A549 (cell line): ENCODE results near the gene CPLANE2. TPM values are rescaled to one million over a fixed set of nuclear protein-coding genes. Genes with fewer than 3 reads are reported as not detected.
"Not testable (repeated sequence)": the region's sequence is repeated elsewhere in the genome, so short reads cannot be mapped to it uniquely, and the experiment has no call there.

Experiments
- ATAC-seq, 2 experiments: fragments of 200-7000 bp in 1 of 2; fragments of >200 bp in 1 of 2; cut with Nextera tagmentation in 1 of 2; cut with Tn5 transposase in 1 of 2; 3 replicates each; pipeline versions ENCODE4 v1.8.0 to v1.9.1; 2018 to 2020; ENCODE audit warnings: mild to moderate bottlenecking in 1 of 2, moderate library complexity in 1 of 2
- CTCF ChIA-PET: fragments of 300-600 bp; sonication (Branson Sonifier 250); formaldehyde crosslinking; extraction: SDS; loops from one replicate; lab custom pipeline; 2021; ENCODE audit warnings: antibody characterized with exemption, inconsistent platforms; lab: Yijun Ruan, JAX
- POLR2A ChIA-PET: fragments of 350-600 bp; formaldehyde crosslinking; extraction: SDS; loops from one replicate; lab custom pipeline; 2021; ENCODE audit warnings: antibody characterized with exemption, inconsistent platforms; lab: Yijun Ruan, JAX
- DNase-seq, 2 experiments: peaks; one replicate each; pipeline versions ENCODE4 v3.0.0 to v3.0.0-alpha.2; 2011 to 2016; ENCODE audit warnings: low read depth in 1 of 2, low spot score in 1 of 2
- FAIRE-seq: peaks from 2 replicates; lab custom pipeline; 2011; peaks lifted over from hg19 to GRCh38; lab: Jason Lieb, UNC
- H3K27ac ChIP-seq, 2 experiments: fragments of >200 bp; sonication (Bioruptor Twin); formaldehyde crosslinking; 3 replicates each; pipeline ENCODE4 v1.5.1; 2016 to 2017
- H3K4me1 ChIP-seq: fragments of >200 bp; sonication (Bioruptor Twin); formaldehyde crosslinking; 3 replicates; pipeline ENCODE4 v1.6.1; 2016
- H3K4me2 ChIP-seq: fragments of >200 bp; sonication (Bioruptor Twin); formaldehyde crosslinking; 3 replicates; pipeline ENCODE4 v1.6.1; 2016
- H3K4me3 ChIP-seq: fragments of >200 bp; sonication (Bioruptor Twin); formaldehyde crosslinking; 3 replicates; pipeline ENCODE4 v1.5.1; 2016
- H3K9me3 ChIP-seq: fragments of >200 bp; sonication (Bioruptor Twin); formaldehyde crosslinking; 3 replicates; pipeline ENCODE4 v1.6.1; 2016
- CBX2 ChIP-seq: fragments of 200-600 bp; sonication (generic); IDR thresholded peaks from 2 replicates; pipeline ENCODE4 v1.6.1; 2016; ENCODE audit warnings: low read depth, mild to moderate bottlenecking, borderline replicate concordance
- EHF ChIP-seq: fragments of 250-450 bp; sonication (Bioruptor Pico); IDR thresholded peaks from 2 replicates; pipeline ENCODE4 v1.5.0; 2020; ENCODE audit warnings: mild to moderate bottlenecking
- EHMT2 ChIP-seq: fragments of 200-600 bp; sonication (generic); IDR thresholded peaks from 2 replicates; pipeline ENCODE4 v1.6.1; 2016; ENCODE audit warnings: antibody characterized with exemption, low read depth, mild to moderate bottlenecking, moderate library complexity
- EP300 ChIP-seq, 2 experiments: fragments of >200 bp; sonication (Bioruptor Twin); formaldehyde crosslinking; IDR thresholded peaks; 2 replicates in 1 of 2; 3 replicates in 1 of 2; pipeline ENCODE4 v1.6.1; 2016 to 2017
- ESRRA ChIP-seq: fragments of 150-350 bp; IDR thresholded peaks from 2 replicates; pipeline ENCODE4 v1.6.1; 2014; ENCODE audit warnings: mild to moderate bottlenecking, low read length, borderline replicate concordance
- FOSL2 ChIP-seq, 2 experiments: fragments of 450-650 bp in 1 of 2; fragments of >200 bp in 1 of 2; sonication (Bioruptor Twin) in 1 of 2; formaldehyde crosslinking; IDR thresholded peaks; 2 replicates each; pipeline versions ENCODE4 v1.5.0 to v1.6.1; 2016 to 2020; ENCODE audit warnings: mild to moderate bottlenecking in 1 of 2, moderate library complexity in 1 of 2
- HDAC2 ChIP-seq: fragments of 200-600 bp; sonication (generic); IDR thresholded peaks from 2 replicates; pipeline ENCODE4 v1.6.1; 2016
- HOXA7 ChIP-seq: fragments of 250-450 bp; sonication (Bioruptor Pico); IDR thresholded peaks from 2 replicates; pipeline ENCODE4 v1.5.0; 2020; ENCODE audit warnings: mild to moderate bottlenecking, moderate library complexity
- KDM5A ChIP-seq: fragments of 200-600 bp; sonication (generic); IDR thresholded peaks from 2 replicates; pipeline ENCODE4 v1.6.1; 2016; ENCODE audit warnings: antibody characterized with exemption, mild to moderate bottlenecking
- MAFK ChIP-seq: fragments of 450-650 bp; IDR thresholded peaks from 2 replicates; pipeline ENCODE4 v1.6.1; 2014; ENCODE audit not compliant: partially characterized antibody
- RAD21 ChIP-seq, 2 experiments: fragments of >200 bp in 1 of 2; sonication (Bioruptor Twin) in 1 of 2; formaldehyde crosslinking in 1 of 2; IDR thresholded peaks in 1 of 2; conservative IDR thresholded peaks in 1 of 2; 2 replicates in 1 of 2; 3 replicates in 1 of 2; pipeline ENCODE4 v1.6.1; 2012 to 2018; ENCODE audit warnings: inconsistent platforms in 1 of 2
- RFX5 ChIP-seq: fragments of 450-650 bp; IDR thresholded peaks from 2 replicates; pipeline ENCODE4 v1.7.1; 2014; ENCODE audit warnings: antibody characterized with exemption, mild to moderate bottlenecking, moderate library complexity
- RNF2 ChIP-seq: fragments of 200-600 bp; sonication (generic); IDR thresholded peaks from 2 replicates; pipeline ENCODE4 v1.6.1; 2016; ENCODE audit warnings: low read depth, mild to moderate bottlenecking, antibody characterized with exemption, moderate library complexity, borderline replicate concordance
- SMC3 ChIP-seq: fragments of >200 bp; sonication (Bioruptor Twin); formaldehyde crosslinking; IDR thresholded peaks from 3 replicates; pipeline ENCODE4 v1.6.1; 2018; ENCODE audit warnings: inconsistent platforms
- SREBF2 ChIP-seq: fragments of 450-650 bp; IDR thresholded peaks from 2 replicates; pipeline ENCODE4 v1.6.1; 2014; ENCODE audit warnings: mild to moderate bottlenecking, moderate library complexity
- TP53 ChIP-seq: fragments of 250-450 bp; sonication (Bioruptor Pico); IDR thresholded peaks from 2 replicates; pipeline ENCODE4 v1.5.0; 2021; ENCODE audit warnings: mild to moderate bottlenecking, moderate library complexity
- USF2 ChIP-seq: fragments of 450-650 bp; IDR thresholded peaks from 2 replicates; pipeline ENCODE4 v1.6.1; 2014; ENCODE audit warnings: antibody characterized with exemption
- ZC3H11A ChIP-seq: fragments of 450-650 bp; IDR thresholded peaks from 2 replicates; pipeline ENCODE4 v1.6.1; 2014; ENCODE audit warnings: antibody characterized with exemption, mild to moderate bottlenecking
- ZSCAN20 ChIP-seq: fragments of 250-450 bp; sonication (Bioruptor Pico); IDR thresholded peaks from 2 replicates; pipeline ENCODE4 v1.8.0; 2022; ENCODE audit warnings: mild to moderate bottlenecking, moderate library complexity
- WGBS: methylation state at CpG from one replicate; pipeline ENCODE4 v1.1.6; 2017; ENCODE audit errors: missing lambda C conversion rate; 5-methylcytosine and 5-hydroxymethylcytosine counted together
- polyA plus RNA-seq, 4 experiments: library from polyadenylated mRNA; depleted of rRNA in 3 of 4; stranded (reverse); fragments of >200 nt; fragmentation: RNase III in 1 of 4; extraction: RNeasy Plus Mini Kit Qiagen cat#74134 plus additional on column Dnase treatment in 1 of 4; gene quantifications; 2 replicates in 3 of 4; 3 replicates in 1 of 4; pipeline ENCODE4 v1.2.3, GENCODE V29; 2011 to 2017
- TF ChIP-seq, protein P1 (sequence below): fragments of >200 bp; sonication (Bioruptor Twin); formaldehyde crosslinking; IDR thresholded peaks from 3 replicates; pipeline ENCODE4 v1.6.1; 2016
- TF ChIP-seq, protein P2 (sequence below): fragments of 250-450 bp; sonication (Bioruptor Pico); IDR thresholded peaks from 2 replicates; pipeline ENCODE4 v1.5.0; 2021; ENCODE audit warnings: mild to moderate bottlenecking, moderate library complexity, borderline replicate concordance

CPLANE2 gene
- polyA plus RNA-seq, 2 of the 4 experiments (the other 2 are of a cell fraction): 2.4 to 3.7 TPM

- no peak overlapping the region for H3K4me2 ChIP-seq
- no peak for DNase-seq
- H3K27ac ChIP-seq: no peak overlapping the region
- FAIRE-seq: no peak
- 94% methylated on average over 7 of the region's 7 CpGs for WGBS
- no peaks in the 10 kb centered on the region for H3K9me3 ChIP-seq
- CTCF ChIA-PET: interaction anchor here (0.8 to 1.3 kb wide), 4 partner anchors 19 to 153 kb away, joined by 3 to 6 read pairs (median 4); partner anchors contain the start of gene FAM131C
- no peak for ATAC-seq
- H3K4me3 ChIP-seq: no peak overlapping the region
- H3K4me1 ChIP-seq: no peaks in the 10 kb centered on the region
- no peak for TF ChIP-seq ESRRA
- no peak for TF ChIP-seq CBX2
- TF ChIP-seq, protein P1, sequence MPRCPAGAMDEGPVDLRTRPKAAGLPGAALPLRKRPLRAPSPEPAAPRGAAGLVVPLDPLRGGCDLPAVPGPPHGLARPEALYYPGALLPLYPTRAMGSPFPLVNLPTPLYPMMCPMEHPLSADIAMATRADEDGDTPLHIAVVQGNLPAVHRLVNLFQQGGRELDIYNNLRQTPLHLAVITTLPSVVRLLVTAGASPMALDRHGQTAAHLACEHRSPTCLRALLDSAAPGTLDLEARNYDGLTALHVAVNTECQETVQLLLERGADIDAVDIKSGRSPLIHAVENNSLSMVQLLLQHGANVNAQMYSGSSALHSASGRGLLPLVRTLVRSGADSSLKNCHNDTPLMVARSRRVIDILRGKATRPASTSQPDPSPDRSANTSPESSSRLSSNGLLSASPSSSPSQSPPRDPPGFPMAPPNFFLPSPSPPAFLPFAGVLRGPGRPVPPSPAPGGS: no peak
- TF ChIP-seq FOSL2 (IDR thresholded peaks at IDR 0.05): no peak
- TF ChIP-seq FOSL2 (CRISPR knock-in tag; IDR thresholded peaks at IDR 0.05): no peak
- no peak for TF ChIP-seq RAD21 (conservative IDR thresholded peaks at IDR 0.05 in 1 of 2, IDR thresholded peaks at IDR 0.05 in 1 of 2)
- no peak for TF ChIP-seq EHF (CRISPR knock-in tag)
- no peak for TF ChIP-seq MAFK
- no peak for TF ChIP-seq EP300 (IDR thresholded peaks at IDR 0.05)
- no peak for TF ChIP-seq SMC3
- no peak for TF ChIP-seq KDM5A
- no peak for TF ChIP-seq RNF2
- TF ChIP-seq EHMT2: no peak
- TF ChIP-seq USF2: no peak
- TF ChIP-seq HDAC2: no peak
- no peak for TF ChIP-seq RFX5
- TF ChIP-seq, all 56 proteins: peak for 0
- POLR2A ChIA-PET: no interaction called here
These were observed 10.9 kb downstream of the CPLANE2 start for GRCh38 chr1:16226129-16226489.

- no peak overlapping the region for H3K4me2 ChIP-seq
- H3K27ac ChIP-seq: no peak overlapping the region
- no peaks in the 10 kb centered on the region for H3K4me1 ChIP-seq
- FAIRE-seq (no peak), ATAC-seq (no peak), DNase-seq (no peak)
- no peaks in the 10 kb centered on the region for H3K9me3 ChIP-seq
- no peak overlapping the region for H3K4me3 ChIP-seq
- 83% methylated on average over 3 of the region's 3 CpGs for WGBS
- CTCF ChIA-PET: interaction anchor here (1.1 kb wide), 1 partner anchor 34 kb away, joined by 3 read pairs; no protein-coding TSS in a partner anchor
- no peak for TF ChIP-seq TP53
- no peak for TF ChIP-seq SREBF2
- TF ChIP-seq ZSCAN20: no peak
- TF ChIP-seq, protein P2, sequence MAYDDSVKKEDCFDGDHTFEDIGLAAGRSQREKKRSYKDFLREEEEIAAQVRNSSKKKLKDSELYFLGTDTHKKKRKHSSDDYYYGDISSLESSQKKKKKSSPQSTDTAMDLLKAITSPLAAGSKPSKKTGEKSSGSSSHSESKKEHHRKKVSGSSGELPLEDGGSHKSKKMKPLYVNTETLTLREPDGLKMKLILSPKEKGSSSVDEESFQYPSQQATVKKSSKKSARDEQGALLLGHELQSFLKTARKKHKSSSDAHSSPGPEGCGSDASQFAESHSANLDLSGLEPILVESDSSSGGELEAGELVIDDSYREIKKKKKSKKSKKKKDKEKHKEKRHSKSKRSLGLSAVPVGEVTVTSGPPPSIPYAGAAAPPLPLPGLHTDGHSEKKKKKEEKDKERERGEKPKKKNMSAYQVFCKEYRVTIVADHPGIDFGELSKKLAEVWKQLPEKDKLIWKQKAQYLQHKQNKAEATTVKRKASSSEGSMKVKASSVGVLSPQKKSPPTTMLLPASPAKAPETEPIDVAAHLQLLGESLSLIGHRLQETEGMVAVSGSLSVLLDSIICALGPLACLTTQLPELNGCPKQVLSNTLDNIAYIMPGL (CRISPR knock-in tag): no peak
- TF ChIP-seq RAD21 (conservative IDR thresholded peaks at IDR 0.05 in 1 of 2, IDR thresholded peaks at IDR 0.05 in 1 of 2): no peak
- TF ChIP-seq HOXA7 (CRISPR knock-in tag): no peak
- POLR2A ChIA-PET: no interaction called here
These were observed 12.5 kb downstream of the CPLANE2 start for GRCh38 chr1:16224472-16224871.

DNA sequence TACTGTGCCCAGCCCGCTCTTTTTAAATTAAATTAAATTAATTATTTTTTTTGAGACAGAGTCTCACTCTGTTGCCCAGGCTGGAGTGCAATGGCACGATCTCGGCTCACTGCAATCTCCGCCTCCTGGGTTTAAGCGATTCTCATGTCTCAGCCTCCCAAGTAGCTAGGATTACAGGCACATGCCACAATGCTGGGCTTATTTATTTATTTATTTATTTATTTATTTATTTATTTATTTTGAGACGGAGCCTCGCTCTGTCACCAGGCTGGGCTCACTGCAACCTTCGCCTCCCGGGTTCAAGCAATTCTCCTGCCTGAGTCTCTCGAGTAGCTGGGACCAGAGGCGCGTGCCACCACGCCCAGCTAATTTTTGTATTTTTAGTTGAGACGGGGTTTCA is 14.3 kb downstream of the CPLANE2 start:
- ATAC-seq, DNase-seq, H3K4me2 ChIP-seq, H3K4me3 ChIP-seq, H3K4me1 ChIP-seq, H3K9me3 ChIP-seq, H3K27ac ChIP-seq, FAIRE-seq, POLR2A ChIA-PET: not testable (repeated sequence)
- WGBS: 90% methylated on average over 14 of the region's 14 CpGs
- peak; percentile 61 for TF ChIP-seq ZC3H11A
- CTCF ChIA-PET: interaction anchor here (1.8 to 2.1 kb wide), 2 partner anchors 14 to 22 kb away, joined by 5 to 8 read pairs; partner anchors contain the start of gene CPLANE2
